ENCODE data around the gene FOXRED2.
A peak's percentile ranks its signal among the peaks of the same experiment; 100 is the strongest.

The FOXRED2 gene

DNA sequence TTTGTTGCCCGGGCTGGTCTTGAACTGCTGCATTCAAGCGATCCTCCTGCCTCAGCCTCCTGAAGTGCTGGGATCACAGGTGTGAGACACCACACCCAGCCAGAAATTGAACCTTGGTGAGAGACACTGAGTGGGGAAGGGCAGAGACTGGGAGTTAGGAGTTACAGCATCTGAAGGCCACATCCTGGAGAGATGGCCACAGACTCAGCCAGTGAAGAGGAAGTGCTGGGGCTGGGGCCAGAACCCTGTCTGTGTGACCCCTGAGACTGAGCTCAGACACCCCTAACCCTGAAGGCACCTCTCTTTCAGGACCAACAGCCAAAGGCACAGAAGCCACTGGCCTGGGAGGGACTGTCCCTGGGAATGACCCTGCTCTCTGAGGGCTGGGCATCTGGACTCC is 59.2 kb downstream of the FOXRED2 start:
- DNase-seq: no peak

DNA sequence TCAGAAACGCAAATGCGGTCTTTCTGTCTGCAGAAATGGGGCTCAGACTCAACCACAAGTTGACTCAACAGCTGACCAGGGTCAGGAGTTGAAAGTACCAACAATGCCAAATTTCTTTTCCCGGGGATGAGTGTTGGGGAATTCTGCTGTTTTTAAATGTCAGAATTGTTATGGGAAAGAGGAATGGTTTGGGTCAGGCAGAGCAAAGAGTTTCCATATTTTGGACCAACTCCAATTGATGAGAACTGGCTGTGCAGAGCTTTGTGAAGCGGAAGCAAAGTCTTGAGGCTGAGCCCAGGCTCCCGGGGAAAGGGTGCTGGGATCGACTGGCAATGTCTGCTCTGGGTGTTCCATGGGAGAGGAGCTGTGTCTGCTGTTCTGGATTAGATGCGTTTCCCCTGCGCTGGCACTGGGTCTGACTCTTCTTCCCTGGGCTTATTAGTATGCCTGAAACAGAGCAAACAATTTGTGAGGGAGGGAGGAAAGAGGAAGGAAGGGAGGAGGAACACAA is 61.6 kb downstream of the FOXRED2 start:
- DNase-seq: no peak

- no peak for DNase-seq
Observed at GRCh38 chr22:36443198-36443770, 63.6 kb downstream of the FOXRED2 start.

DNA sequence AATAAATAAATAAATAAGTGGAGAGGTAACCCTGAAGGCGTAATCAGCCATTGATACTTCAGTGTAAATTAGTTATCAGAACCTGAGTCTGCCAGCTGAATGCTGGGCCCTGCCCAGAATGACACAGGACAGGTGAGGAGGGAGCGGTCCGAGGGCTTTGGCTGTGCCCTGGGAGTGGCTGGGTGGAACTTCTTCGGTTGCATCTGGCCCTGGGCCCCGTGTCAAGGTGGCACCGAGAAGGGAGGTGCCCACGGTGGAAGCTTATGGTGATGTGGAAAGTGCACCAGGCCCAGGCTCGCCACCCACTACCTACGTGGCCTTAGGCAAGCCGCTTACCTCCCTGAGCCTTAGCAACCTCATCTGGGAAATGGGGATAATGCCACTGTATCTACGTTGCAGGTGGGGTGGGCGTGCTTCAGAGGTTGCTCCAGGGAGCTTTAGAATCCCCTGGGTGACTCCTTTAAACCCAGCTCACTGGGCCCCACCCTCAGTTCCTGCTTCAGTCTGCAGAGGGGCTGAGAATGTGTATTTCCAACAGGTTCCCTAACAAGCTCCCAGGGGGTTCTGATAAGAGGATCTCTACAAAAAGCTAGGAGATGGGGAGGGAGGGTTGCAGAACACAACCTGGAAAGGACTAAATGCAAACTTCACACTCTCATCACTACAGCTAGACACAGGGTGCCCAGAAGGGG is 64.2 kb downstream of the FOXRED2 start:
- DNase-seq: no peak

DNA sequence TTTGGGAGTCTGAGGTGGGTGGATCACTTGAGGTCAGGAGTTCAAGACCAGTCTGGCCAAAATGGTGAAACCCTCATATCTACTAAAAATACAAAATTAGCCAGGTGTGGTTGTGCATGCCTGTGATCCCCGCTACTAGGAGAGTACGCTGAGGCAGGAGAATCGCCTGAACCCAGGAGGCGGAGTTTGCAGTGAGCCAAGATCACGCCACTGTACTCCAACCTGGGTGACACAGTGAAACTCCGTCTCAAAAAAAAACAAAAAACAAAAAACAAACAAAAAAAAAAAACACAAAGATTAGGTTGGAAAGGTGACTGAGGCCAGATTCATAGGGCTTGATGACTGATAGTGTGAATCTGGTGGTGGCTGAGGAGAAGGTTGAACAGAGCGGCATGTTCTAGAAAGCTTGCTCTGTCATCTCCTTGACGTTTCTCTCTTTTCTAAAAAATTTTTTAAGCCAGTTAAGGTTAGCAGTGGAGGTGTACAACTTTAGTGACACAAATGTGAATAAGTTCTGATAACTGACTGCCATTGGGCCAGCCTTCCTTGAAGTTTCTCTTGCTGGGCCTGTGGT is 66.3 kb downstream of the FOXRED2 start:
- DNase-seq: no peak

DNA sequence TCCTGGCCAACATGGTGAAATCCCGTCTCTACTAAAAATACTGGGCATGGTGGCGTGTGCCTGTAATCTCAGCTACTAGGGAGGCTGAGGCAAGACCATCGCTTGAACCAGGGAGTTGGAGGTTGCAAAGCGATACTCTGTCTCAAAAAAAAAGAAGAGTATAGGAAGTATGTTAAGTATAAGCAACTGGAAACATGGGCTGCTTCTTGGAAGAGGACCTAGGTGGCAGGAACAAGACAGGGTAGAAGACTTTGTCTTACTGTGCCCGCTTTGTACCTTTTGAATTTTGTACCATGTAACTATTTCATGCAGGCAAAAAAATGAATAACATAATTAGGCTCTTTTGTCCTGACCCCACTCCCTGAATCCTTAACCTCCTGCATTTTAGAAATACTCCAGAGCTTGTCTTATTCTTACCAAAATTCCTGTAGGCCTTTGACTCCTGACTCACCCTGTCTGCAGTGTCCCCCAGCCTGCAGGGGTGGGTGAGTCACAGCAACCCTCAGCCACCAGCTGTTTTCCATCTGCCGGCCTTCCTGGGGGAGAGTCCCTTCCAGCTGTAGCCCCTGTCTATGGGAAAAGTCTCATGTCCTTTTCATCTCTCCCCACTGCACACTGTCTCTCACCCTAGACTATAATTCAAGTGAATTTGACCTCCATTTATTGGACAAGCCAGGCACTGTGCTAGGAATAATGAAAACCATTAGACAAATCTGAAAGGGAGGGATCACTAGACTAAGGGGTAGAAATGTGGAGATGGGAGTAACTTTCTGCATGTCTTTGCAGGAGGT is 67.2 kb downstream of the FOXRED2 start:
- DNase-seq: peak; percentile 39 to 76

All from SW 1271 (cell line).